Measurements from ENCODE around the gene VARS1.

GRCh38 chr6:31819871-31820299 lies 24.3 kb upstream of the VARS1 start:
- no peak for TF ChIP-seq POLR2A (IDR thresholded peaks at IDR 0.05; ENCODE audit: low read depth, low read length)
- TF ChIP-seq TAF1 (IDR thresholded peaks at IDR 0.05; ENCODE audit: borderline replicate concordance, low read depth, low read length) = no peak
- no peak for TF ChIP-seq POLR2AphosphoS5 (IDR thresholded peaks at IDR 0.05; ENCODE audit: low read depth, low read length)
